ENCODE results near the gene SRRM4.

- TF ChIP-seq, protein P1, sequence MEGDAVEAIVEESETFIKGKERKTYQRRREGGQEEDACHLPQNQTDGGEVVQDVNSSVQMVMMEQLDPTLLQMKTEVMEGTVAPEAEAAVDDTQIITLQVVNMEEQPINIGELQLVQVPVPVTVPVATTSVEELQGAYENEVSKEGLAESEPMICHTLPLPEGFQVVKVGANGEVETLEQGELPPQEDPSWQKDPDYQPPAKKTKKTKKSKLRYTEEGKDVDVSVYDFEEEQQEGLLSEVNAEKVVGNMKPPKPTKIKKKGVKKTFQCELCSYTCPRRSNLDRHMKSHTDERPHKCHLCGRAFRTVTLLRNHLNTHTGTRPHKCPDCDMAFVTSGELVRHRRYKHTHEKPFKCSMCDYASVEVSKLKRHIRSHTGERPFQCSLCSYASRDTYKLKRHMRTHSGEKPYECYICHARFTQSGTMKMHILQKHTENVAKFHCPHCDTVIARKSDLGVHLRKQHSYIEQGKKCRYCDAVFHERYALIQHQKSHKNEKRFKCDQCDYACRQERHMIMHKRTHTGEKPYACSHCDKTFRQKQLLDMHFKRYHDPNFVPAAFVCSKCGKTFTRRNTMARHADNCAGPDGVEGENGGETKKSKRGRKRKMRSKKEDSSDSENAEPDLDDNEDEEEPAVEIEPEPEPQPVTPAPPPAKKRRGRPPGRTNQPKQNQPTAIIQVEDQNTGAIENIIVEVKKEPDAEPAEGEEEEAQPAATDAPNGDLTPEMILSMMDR (IDR thresholded peaks at IDR 0.05; ENCODE audit: low read depth, low read length), result no peak
- TF ChIP-seq POLR2A (IDR thresholded peaks at IDR 0.05; ENCODE audit: extremely low read depth, insufficient read length) (no peak), MAX (IDR thresholded peaks at IDR 0.05; ENCODE audit: low read depth, low read length) (no peak)
These were observed 17.8 kb downstream of the SRRM4 start for GRCh38 chr12:118999107-118999506.

Measured in NB4 (cell line).